Natural killer cell treated with Interleukin-12 subunit alpha and Interleukin-12 subunit beta and Interleukin-15 and Interleukin-18, amount 100 ng/mL, for 72 hours (primary cell): ENCODE measurements around the gene CYRIA. TPM values are rescaled to one million over a fixed set of nuclear protein-coding genes. Genes with fewer than 3 reads are reported as not detected.

Experiments
- ATAC-seq, 2 donors: fragments of 150-1000 bp; cut with Tn5 transposase in 1 of 2; sonication (Bioruptor Pico), chemical (Tn5 transposase) in 1 of 2; 2 replicates each; pipeline ENCODE4 v1.10.0; 2021
- DNase-seq: peaks from one replicate; pipeline ENCODE4 v3.0.0; 2022; ENCODE audit warnings: low spot score
- H3K27ac Mint-ChIP-seq, 2 donors: 1 replicate in 1 of 2; 2 replicates in 1 of 2; pipeline ENCODE4 v1.8.0; 2022; ENCODE audit warnings: mixed read lengths in 2 of 2, mild to moderate bottlenecking in 1 of 2, moderate library complexity in 1 of 2
- H3K27me3 Mint-ChIP-seq, 2 donors: 1 replicate in 1 of 2; 2 replicates in 1 of 2; pipeline ENCODE4 v1.8.0; 2022; ENCODE audit warnings: mixed read lengths in 2 of 2
- H3K36me3 Mint-ChIP-seq: one replicate; pipeline ENCODE4 v1.8.0; 2022; ENCODE audit warnings: mixed read lengths
- H3K4me1 Mint-ChIP-seq, 2 donors: 1 replicate in 1 of 2; 2 replicates in 1 of 2; pipeline ENCODE4 v1.8.0; 2022; ENCODE audit warnings: low read depth in 2 of 2, mixed read lengths in 2 of 2, mild to moderate bottlenecking in 1 of 2
- H3K4me3 Mint-ChIP-seq: one replicate; pipeline ENCODE4 v1.8.0; 2022; ENCODE audit warnings: mixed read lengths
- H3K9me3 Mint-ChIP-seq: 2 replicates; pipeline ENCODE4 v1.8.0; 2022; ENCODE audit warnings: mixed read lengths
- total RNA-seq, 2 donors: library from RNA; stranded (reverse); gene quantifications; one replicate each; pipeline ENCODE4 v1.2.3, GENCODE V29; 2022

CYRIA gene
- total RNA-seq, 2 donors from 2014 or later = 5.1 to 13.3 TPM

GRCh38 chr2:16652296-16653082 lies 13.1 kb downstream of the CYRIA start:
- peaks cover 75 to 86% of the 10 kb centered on the region in 2 donors for H3K4me1 Mint-ChIP-seq
- ATAC-seq (no peak), DNase-seq (no peak)
- H3K4me3 Mint-ChIP-seq = peak overlapping the region; percentile 23
- H3K36me3 Mint-ChIP-seq = no peaks in the 10 kb centered on the region
- H3K27me3 Mint-ChIP-seq = no peaks in the 10 kb centered on the region
- no peaks in the 10 kb centered on the region for H3K9me3 Mint-ChIP-seq
- peak overlapping the region; percentile 82 to 85 for H3K27ac Mint-ChIP-seq

- DNase-seq = no peak
- H3K27ac Mint-ChIP-seq = peak overlapping the region; percentile 66 to 75
- H3K4me3 Mint-ChIP-seq = peak overlapping the region; percentile 58
- ATAC-seq = peak; percentile 52 to 69
- H3K4me1 Mint-ChIP-seq = peaks cover 69 to 71% of the 10 kb centered on the region in 2 donors
- H3K36me3 Mint-ChIP-seq = no peaks in the 10 kb centered on the region
- H3K9me3 Mint-ChIP-seq = no peaks in the 10 kb centered on the region
- H3K27me3 Mint-ChIP-seq = no peaks in the 10 kb centered on the region
These were observed 15.1 kb downstream of the CYRIA start for GRCh38 chr2:16650287-16651249.

GRCh38 chr2:16649353-16650286 lies 16.0 kb downstream of the CYRIA start:
- no peaks in the 10 kb centered on the region for H3K9me3 Mint-ChIP-seq
- no peaks in the 10 kb centered on the region for H3K36me3 Mint-ChIP-seq
- H3K4me1 Mint-ChIP-seq = peaks cover 62 to 63% of the 10 kb centered on the region in 2 donors
- peak overlapping the region; percentile 66 to 75 for H3K27ac Mint-ChIP-seq
- ATAC-seq (peak in 1 of 2 donors; percentile 48), DNase-seq (no peak)
- no peaks in the 10 kb centered on the region for H3K27me3 Mint-ChIP-seq
- peak overlapping the region; percentile 58 for H3K4me3 Mint-ChIP-seq

- Mint-ChIP-seq H3K27ac (peak overlapping the region in 1 of 2 donors; percentile 2), H3K9me3 (no peaks in the 10 kb centered on the region), H3K4me1 (peaks cover 53 to 63% of the 10 kb centered on the region in 2 donors), H3K27me3 (no peaks in the 10 kb centered on the region), H3K36me3 (no peaks in the 10 kb centered on the region), H3K4me3 (no peak overlapping the region)
- DNase-seq (no peak), ATAC-seq (no peak)
These were observed 17.5 kb downstream of the CYRIA start for GRCh38 chr2:16647992-16648617.

- no peaks in the 10 kb centered on the region for H3K27me3 Mint-ChIP-seq
- no peak for ATAC-seq
- no peak overlapping the region for H3K4me3 Mint-ChIP-seq
- H3K36me3 Mint-ChIP-seq = no peaks in the 10 kb centered on the region
- H3K4me1 Mint-ChIP-seq = peaks cover 53 to 65% of the 10 kb centered on the region in 2 donors
- H3K27ac Mint-ChIP-seq = no peak overlapping the region
- DNase-seq = no peak
- no peaks in the 10 kb centered on the region for H3K9me3 Mint-ChIP-seq
These were observed 19.7 kb downstream of the CYRIA start for GRCh38 chr2:16645775-16646559.

GRCh38 chr2:16645088-16645487 lies 20.5 kb downstream of the CYRIA start:
- DNase-seq (no peak), ATAC-seq (no peak)
- H3K9me3 Mint-ChIP-seq = no peaks in the 10 kb centered on the region
- no peak overlapping the region for H3K4me3 Mint-ChIP-seq
- no peaks in the 10 kb centered on the region for H3K27me3 Mint-ChIP-seq
- H3K36me3 Mint-ChIP-seq = no peaks in the 10 kb centered on the region
- H3K4me1 Mint-ChIP-seq = peaks cover 46 to 56% of the 10 kb centered on the region in 2 donors
- H3K27ac Mint-ChIP-seq = no peak overlapping the region

GRCh38 chr2:16644221-16644925 lies 21.3 kb downstream of the CYRIA start:
- DNase-seq = no peak
- H3K4me3 Mint-ChIP-seq = no peak overlapping the region
- peaks cover 40 to 50% of the 10 kb centered on the region in 2 donors for H3K4me1 Mint-ChIP-seq
- no peaks in the 10 kb centered on the region for H3K9me3 Mint-ChIP-seq
- H3K36me3 Mint-ChIP-seq = no peaks in the 10 kb centered on the region
- ATAC-seq = peak in 1 of 2 donors; percentile 38
- H3K27ac Mint-ChIP-seq = no peak overlapping the region
- H3K27me3 Mint-ChIP-seq = no peaks in the 10 kb centered on the region

- Mint-ChIP-seq H3K36me3 (no peaks in the 10 kb centered on the region), H3K4me3 (no peak overlapping the region), H3K27me3 (no peaks in the 10 kb centered on the region), H3K4me1 (peaks cover 47 to 54% of the 10 kb centered on the region in 2 donors), H3K9me3 (no peaks in the 10 kb centered on the region), H3K27ac (no peak overlapping the region)
- DNase-seq = no peak
- no peak for ATAC-seq
These were observed 22.5 kb downstream of the CYRIA start for GRCh38 chr2:16643099-16643498.

- no peaks in the 10 kb centered on the region for H3K27me3 Mint-ChIP-seq
- no peak overlapping the region for H3K4me3 Mint-ChIP-seq
- no peaks in the 10 kb centered on the region for H3K36me3 Mint-ChIP-seq
- no peak overlapping the region for H3K27ac Mint-ChIP-seq
- H3K9me3 Mint-ChIP-seq = no peaks in the 10 kb centered on the region
- DNase-seq (no peak), ATAC-seq (no peak)
- H3K4me1 Mint-ChIP-seq = peaks cover 44 to 53% of the 10 kb centered on the region in 2 donors
These were observed 23.5 kb downstream of the CYRIA start for GRCh38 chr2:16642088-16642487.

GRCh38 chr2:16641509-16641908 lies 24.1 kb downstream of the CYRIA start:
- H3K36me3 Mint-ChIP-seq = no peaks in the 10 kb centered on the region
- H3K4me1 Mint-ChIP-seq = peaks cover 43 to 58% of the 10 kb centered on the region in 2 donors
- H3K27ac Mint-ChIP-seq = no peak overlapping the region
- no peak for DNase-seq
- no peak overlapping the region for H3K4me3 Mint-ChIP-seq
- ATAC-seq = no peak
- H3K9me3 Mint-ChIP-seq = no peaks in the 10 kb centered on the region
- H3K27me3 Mint-ChIP-seq = no peaks in the 10 kb centered on the region

GRCh38 chr2:16640867-16641266 lies 24.8 kb downstream of the CYRIA start:
- no peak for ATAC-seq
- Mint-ChIP-seq H3K4me1 (peaks cover 48 to 65% of the 10 kb centered on the region in 2 donors), H3K9me3 (no peaks in the 10 kb centered on the region), H3K27ac (no peak overlapping the region), H3K27me3 (no peaks in the 10 kb centered on the region), H3K4me3 (no peak overlapping the region), H3K36me3 (no peaks in the 10 kb centered on the region)
- DNase-seq = no peak
